GM23338 (cell line): ENCODE results near the gene KCNAB1. TPM values are rescaled to one million over a fixed set of nuclear protein-coding genes. Genes with fewer than 3 reads are reported as not detected.

Source experiments
- ATAC-seq: fragments of 200-7000 bp; cut with Tn5 transposase; 3 replicates; pipeline ENCODE4 v1.9.1; 2020
- DNase-seq: peaks from one replicate; pipeline ENCODE4 v3.0.0-alpha.2; 2015; ENCODE audit warnings: low spot score
- H2AFZ ChIP-seq: fragments of 200-600 bp; sonication (generic); 2 replicates; pipeline ENCODE4 v1.8.0; 2016; ENCODE audit warnings: antibody characterized with exemption, mild to moderate bottlenecking, moderate library complexity
- H3F3A ChIP-seq: fragments of 200-600 bp; sonication (generic); replicated peaks from 2 replicates; pipeline ENCODE4 v1.8.0; 2017; ENCODE audit warnings: antibody characterized with exemption, mixed run types, low read depth
- H3K27ac ChIP-seq: fragments of 200-600 bp; sonication (generic); 2 replicates; pipeline ENCODE4 v1.6.1; 2016; ENCODE audit warnings: low read depth
- H3K27me3 ChIP-seq: fragments of 200-600 bp; sonication (generic); 2 replicates; pipeline ENCODE4 v1.8.0; 2016; ENCODE audit warnings: mild to moderate bottlenecking, mixed run types, moderate library complexity; ENCODE audit not compliant: insufficient read depth
- H3K36me3 ChIP-seq: fragments of 200-600 bp; sonication (generic); 2 replicates; pipeline ENCODE4 v1.8.0; 2016; ENCODE audit warnings: mild to moderate bottlenecking; ENCODE audit not compliant: insufficient read depth
- H3K4me1 ChIP-seq: fragments of 200-600 bp; sonication (generic); 2 replicates; pipeline ENCODE4 v1.8.0; 2016; ENCODE audit warnings: mild to moderate bottlenecking, moderate library complexity; ENCODE audit not compliant: insufficient read depth
- H3K4me2 ChIP-seq: fragments of 200-600 bp; sonication (generic); 2 replicates; pipeline ENCODE4 v1.7.1; 2017; ENCODE audit warnings: mixed run types
- H3K4me3 ChIP-seq: fragments of 200-600 bp; sonication (generic); 2 replicates; pipeline ENCODE4 v1.6.1; 2016; ENCODE audit warnings: mixed run types
- H3K79me2 ChIP-seq: fragments of 200-600 bp; sonication (generic); replicated peaks from 2 replicates; pipeline ENCODE4 v1.8.0; 2017; ENCODE audit warnings: mild to moderate bottlenecking; ENCODE audit not compliant: insufficient read depth
- H3K9me2 ChIP-seq: fragments of 200-600 bp; sonication (generic); 2 replicates; pipeline ENCODE4 v1.8.0; 2017; ENCODE audit not compliant: insufficient read depth
- H4K20me1 ChIP-seq: fragments of 200-600 bp; sonication (generic); replicated peaks from 2 replicates; pipeline ENCODE4 v1.8.0; 2017; ENCODE audit warnings: mild to moderate bottlenecking; ENCODE audit not compliant: insufficient read depth
- H3K27ac Mint-ChIP-seq: 2 replicates; pipeline ENCODE4 v1.8.0; 2020; ENCODE audit warnings: inconsistent platforms, mild to moderate bottlenecking, moderate library complexity, mixed read lengths
- H3K27me3 Mint-ChIP-seq: 3 replicates; pipeline ENCODE4 v1.8.0; 2022; ENCODE audit warnings: low read depth, mild to moderate bottlenecking, moderate library complexity, mixed read lengths, inconsistent platforms; ENCODE audit not compliant: insufficient read depth, poor library complexity
- H3K36me3 Mint-ChIP-seq: 3 replicates; pipeline ENCODE4 v1.8.0; 2021; ENCODE audit warnings: low read depth, mild to moderate bottlenecking, inconsistent platforms, moderate library complexity, mixed read lengths
- H3K4me1 Mint-ChIP-seq: 3 replicates; pipeline ENCODE4 v1.8.0; 2020; ENCODE audit warnings: mild to moderate bottlenecking, inconsistent platforms, mixed read lengths
- H3K4me3 Mint-ChIP-seq: 3 replicates; pipeline ENCODE4 v1.8.0; 2021; ENCODE audit warnings: moderate library complexity, mild to moderate bottlenecking, inconsistent platforms, mixed read lengths
- H3K9me3 Mint-ChIP-seq: 3 replicates; pipeline ENCODE4 v1.8.0; 2020; ENCODE audit warnings: moderate library complexity, mild to moderate bottlenecking, inconsistent platforms, mixed read lengths
- CREB1 ChIP-seq: fragments of 250-450 bp; sonication (Bioruptor Pico); IDR thresholded peaks from 2 replicates; pipeline ENCODE4 v1.5.0; 2020; ENCODE audit warnings: low read depth, mild to moderate bottlenecking, moderate library complexity
- EZH2 ChIP-seq: fragments of 200-600 bp; sonication (generic); IDR thresholded peaks from one replicate; pipeline ENCODE4 v1.8.0; 2017; ENCODE audit warnings: antibody characterized with exemption, mild to moderate bottlenecking, low read depth; ENCODE audit not compliant: unreplicated experiment
- JUNB ChIP-seq: IDR thresholded peaks from one replicate; pipeline ENCODE4 v1.6.1; 2016; ENCODE audit warnings: antibody characterized with exemption; ENCODE audit not compliant: unreplicated experiment
- NANOG ChIP-seq: IDR thresholded peaks from 2 replicates; pipeline ENCODE4 v1.6.1; 2016; ENCODE audit warnings: antibody characterized with exemption, borderline replicate concordance
- POLR2AphosphoS5 ChIP-seq: IDR thresholded peaks from 2 replicates; pipeline ENCODE4 v1.6.1; 2016; ENCODE audit warnings: antibody characterized with exemption, low read depth
- STAT1 ChIP-seq: IDR thresholded peaks from one replicate; pipeline ENCODE4 v1.6.1; 2016; ENCODE audit warnings: antibody characterized with exemption; ENCODE audit not compliant: unreplicated experiment
- ZNF331 ChIP-seq: fragments of 250-450 bp; sonication (Bioruptor Pico); IDR thresholded peaks from 2 replicates; pipeline ENCODE4 v1.5.0; 2020; ENCODE audit warnings: low read depth, mild to moderate bottlenecking, moderate library complexity
- polyA plus RNA-seq: library from polyadenylated mRNA; unstranded; fragments of >200 nt; fragmentation: Nextera tagmentation; extraction: Ambion mirVana; gene quantifications from 2 replicates; pipeline ENCODE4 v1.2.1, GENCODE V29; 2016
- total RNA-seq: library from RNA; depleted of rRNA; stranded (reverse); fragments of >200 nt; shearing (Covaris generic); gene quantifications from 2 replicates; pipeline ENCODE4 v1.2.3, GENCODE V29; 2014
- TF ChIP-seq, protein P1 (sequence below): fragments of 250-450 bp; sonication (Bioruptor Pico); IDR thresholded peaks from 2 replicates; pipeline ENCODE4 v1.5.0; 2020; ENCODE audit warnings: mild to moderate bottlenecking, moderate library complexity
- TF ChIP-seq, protein P2 (sequence below), 2 experiments: fragments of 200-600 bp in 1 of 2; sonication (generic) in 1 of 2; conservative IDR thresholded peaks; 2 replicates each; pipeline versions ENCODE4 v1.5.1 to v1.6.1; 2016 to 2017; ENCODE audit warnings: antibody characterized with exemption in 2 of 2, low read depth in 2 of 2, mild to moderate bottlenecking in 2 of 2, moderate library complexity in 1 of 2
- TF ChIP-seq, protein P3 (sequence below): IDR thresholded peaks from 2 replicates; pipeline ENCODE4 v1.6.1; 2016; ENCODE audit warnings: antibody characterized with exemption

Gene KCNAB1
- total and polyA plus RNA-seq, 2 experiments from 2014 or later = 0.69 to 2.6 TPM

DNA sequence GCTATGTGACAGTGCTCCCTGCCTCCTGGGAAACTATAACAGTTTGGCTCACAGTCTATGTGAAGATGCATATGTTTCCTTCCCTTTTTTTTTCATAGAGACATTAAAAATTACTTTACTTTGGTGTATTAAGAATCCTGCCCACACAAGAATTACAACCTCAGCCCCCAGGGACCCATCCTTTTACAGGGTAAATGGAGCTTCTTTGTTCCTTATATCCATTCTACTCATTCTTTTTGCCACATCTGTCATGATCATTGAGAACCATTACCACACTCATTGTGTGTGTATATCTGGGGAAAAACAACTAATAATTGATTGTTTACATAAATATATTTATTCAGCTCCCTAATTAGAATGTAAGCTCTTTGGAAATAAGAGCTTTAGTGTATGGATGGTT, 277.2 kb downstream of the KCNAB1 start:
- Mint-ChIP-seq H3K4me1 (peaks cover 5% of the 10 kb centered on the region; the same call in 1 of the 3 replicates), H3K27me3 (no peaks in the 10 kb centered on the region), H3K27ac (no peak overlapping the region), H3K9me3 (no peaks in the 10 kb centered on the region), H3K4me3 (no peak overlapping the region), H3K36me3 (no peaks in the 10 kb centered on the region)
- Histone ChIP-seq H2AFZ (no peak overlapping the region), H3K27ac (no peak overlapping the region), H3K36me3 (no peaks in the 10 kb centered on the region), H3K9me2 (peaks cover 5% of the 10 kb centered on the region; the same call in 1 of the 2 replicates), H3F3A (no peaks in the 10 kb centered on the region), H3K4me1 (no peaks in the 10 kb centered on the region; the same call in 1 of the 2 replicates), H3K27me3 (no peaks in the 10 kb centered on the region), H3K79me2 (no peaks in the 10 kb centered on the region), H3K4me3 (no peak overlapping the region), H4K20me1 (no peaks in the 10 kb centered on the region), H3K4me2 (no peak overlapping the region)
- ATAC-seq (no peak), DNase-seq (no peak)
- TF ChIP-seq CREB1 = no peak
- no peak for TF ChIP-seq JUNB
- TF ChIP-seq EZH2 = no peak
- TF ChIP-seq NANOG = no peak

DNA sequence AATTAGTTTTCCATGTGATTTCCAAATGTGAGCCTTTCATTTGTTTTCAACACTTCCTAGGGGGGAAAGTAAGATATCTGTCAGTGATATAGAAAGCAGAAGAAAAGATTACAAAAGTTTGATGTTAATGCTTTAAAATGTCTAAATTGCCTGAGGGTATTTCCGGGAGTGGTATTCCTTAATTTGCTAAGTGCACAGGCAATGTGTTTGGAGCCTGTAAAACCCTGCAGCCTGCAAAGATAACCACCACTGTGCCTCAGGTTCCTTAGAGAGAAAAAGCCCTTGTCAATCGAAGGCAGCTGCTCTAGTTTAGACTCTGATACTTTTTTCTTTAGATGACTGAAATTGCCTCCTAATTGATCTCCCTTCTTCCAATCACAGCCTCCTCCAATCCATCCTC, 279.7 kb downstream of the KCNAB1 start:
- Histone ChIP-seq H3K4me2 (no peak overlapping the region), H3K4me3 (no peak overlapping the region), H3K9me2 (no peaks in the 10 kb centered on the region), H2AFZ (no peak overlapping the region), H3F3A (no peaks in the 10 kb centered on the region), H3K27me3 (no peaks in the 10 kb centered on the region), H3K79me2 (no peaks in the 10 kb centered on the region), H3K4me1 (no peaks in the 10 kb centered on the region; the same call in 1 of the 2 replicates), H3K36me3 (no peaks in the 10 kb centered on the region), H4K20me1 (no peaks in the 10 kb centered on the region), H3K27ac (no peak overlapping the region)
- H3K27me3 Mint-ChIP-seq = no peaks in the 10 kb centered on the region
- H3K27ac Mint-ChIP-seq = no peak overlapping the region
- no peaks in the 10 kb centered on the region for H3K36me3 Mint-ChIP-seq
- DNase-seq = no peak
- H3K4me3 Mint-ChIP-seq = no peak overlapping the region
- peaks cover 5% of the 10 kb centered on the region; the same call in 1 of the 3 replicates for H3K4me1 Mint-ChIP-seq
- no peak for ATAC-seq
- no peaks in the 10 kb centered on the region for H3K9me3 Mint-ChIP-seq
- TF ChIP-seq ZNF331 (CRISPR knock-in tag) = no peak
- TF ChIP-seq, protein P1, sequence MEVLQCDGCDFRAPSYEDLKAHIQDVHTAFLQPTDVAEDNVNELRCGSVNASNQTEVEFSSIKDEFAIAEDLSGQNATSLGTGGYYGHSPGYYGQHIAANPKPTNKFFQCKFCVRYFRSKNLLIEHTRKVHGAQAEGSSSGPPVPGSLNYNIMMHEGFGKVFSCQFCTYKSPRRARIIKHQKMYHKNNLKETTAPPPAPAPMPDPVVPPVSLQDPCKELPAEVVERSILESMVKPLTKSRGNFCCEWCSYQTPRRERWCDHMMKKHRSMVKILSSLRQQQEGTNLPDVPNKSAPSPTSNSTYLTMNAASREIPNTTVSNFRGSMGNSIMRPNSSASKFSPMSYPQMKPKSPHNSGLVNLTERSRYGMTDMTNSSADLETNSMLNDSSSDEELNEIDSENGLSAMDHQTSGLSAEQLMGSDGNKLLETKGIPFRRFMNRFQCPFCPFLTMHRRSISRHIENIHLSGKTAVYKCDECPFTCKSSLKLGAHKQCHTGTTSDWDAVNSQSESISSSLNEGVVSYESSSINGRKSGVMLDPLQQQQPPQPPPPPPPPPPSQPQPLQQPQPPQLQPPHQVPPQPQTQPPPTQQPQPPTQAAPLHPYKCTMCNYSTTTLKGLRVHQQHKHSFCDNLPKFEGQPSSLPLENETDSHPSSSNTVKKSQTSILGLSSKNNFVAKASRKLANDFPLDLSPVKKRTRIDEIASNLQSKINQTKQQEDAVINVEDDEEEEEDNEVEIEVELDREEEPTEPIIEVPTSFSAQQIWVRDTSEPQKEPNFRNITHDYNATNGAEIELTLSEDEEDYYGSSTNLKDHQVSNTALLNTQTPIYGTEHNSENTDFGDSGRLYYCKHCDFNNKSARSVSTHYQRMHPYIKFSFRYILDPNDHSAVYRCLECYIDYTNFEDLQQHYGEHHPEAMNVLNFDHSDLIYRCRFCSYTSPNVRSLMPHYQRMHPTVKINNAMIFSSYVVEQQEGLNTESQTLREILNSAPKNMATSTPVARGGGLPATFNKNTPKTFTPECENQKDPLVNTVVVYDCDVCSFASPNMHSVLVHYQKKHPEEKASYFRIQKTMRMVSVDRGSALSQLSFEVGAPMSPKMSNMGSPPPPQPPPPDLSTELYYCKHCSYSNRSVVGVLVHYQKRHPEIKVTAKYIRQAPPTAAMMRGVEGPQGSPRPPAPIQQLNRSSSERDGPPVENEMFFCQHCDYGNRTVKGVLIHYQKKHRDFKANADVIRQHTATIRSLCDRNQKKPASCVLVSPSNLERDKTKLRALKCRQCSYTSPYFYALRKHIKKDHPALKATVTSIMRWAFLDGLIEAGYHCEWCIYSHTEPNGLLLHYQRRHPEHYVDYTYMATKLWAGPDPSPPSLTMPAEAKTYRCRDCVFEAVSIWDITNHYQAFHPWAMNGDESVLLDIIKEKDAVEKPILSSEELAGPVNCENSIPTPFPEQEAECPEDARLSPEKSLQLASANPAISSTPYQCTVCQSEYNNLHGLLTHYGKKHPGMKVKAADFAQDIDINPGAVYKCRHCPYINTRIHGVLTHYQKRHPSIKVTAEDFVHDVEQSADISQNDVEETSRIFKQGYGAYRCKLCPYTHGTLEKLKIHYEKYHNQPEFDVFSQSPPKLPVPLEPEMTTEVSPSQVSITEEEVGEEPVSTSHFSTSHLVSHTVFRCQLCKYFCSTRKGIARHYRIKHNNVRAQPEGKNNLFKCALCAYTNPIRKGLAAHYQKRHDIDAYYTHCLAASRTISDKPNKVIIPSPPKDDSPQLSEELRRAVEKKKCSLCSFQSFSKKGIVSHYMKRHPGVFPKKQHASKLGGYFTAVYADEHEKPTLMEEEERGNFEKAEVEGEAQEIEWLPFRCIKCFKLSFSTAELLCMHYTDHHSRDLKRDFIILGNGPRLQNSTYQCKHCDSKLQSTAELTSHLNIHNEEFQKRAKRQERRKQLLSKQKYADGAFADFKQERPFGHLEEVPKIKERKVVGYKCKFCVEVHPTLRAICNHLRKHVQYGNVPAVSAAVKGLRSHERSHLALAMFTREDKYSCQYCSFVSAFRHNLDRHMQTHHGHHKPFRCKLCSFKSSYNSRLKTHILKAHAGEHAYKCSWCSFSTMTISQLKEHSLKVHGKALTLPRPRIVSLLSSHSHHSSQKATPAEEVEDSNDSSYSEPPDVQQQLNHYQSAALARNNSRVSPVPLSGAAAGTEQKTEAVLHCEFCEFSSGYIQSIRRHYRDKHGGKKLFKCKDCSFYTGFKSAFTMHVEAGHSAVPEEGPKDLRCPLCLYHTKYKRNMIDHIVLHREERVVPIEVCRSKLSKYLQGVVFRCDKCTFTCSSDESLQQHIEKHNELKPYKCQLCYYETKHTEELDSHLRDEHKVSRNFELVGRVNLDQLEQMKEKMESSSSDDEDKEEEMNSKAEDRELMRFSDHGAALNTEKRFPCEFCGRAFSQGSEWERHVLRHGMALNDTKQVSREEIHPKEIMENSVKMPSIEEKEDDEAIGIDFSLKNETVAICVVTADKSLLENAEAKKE = no peak
- no peak for TF ChIP-seq STAT1
- no peak for TF ChIP-seq JUNB
- TF ChIP-seq, protein P2, sequence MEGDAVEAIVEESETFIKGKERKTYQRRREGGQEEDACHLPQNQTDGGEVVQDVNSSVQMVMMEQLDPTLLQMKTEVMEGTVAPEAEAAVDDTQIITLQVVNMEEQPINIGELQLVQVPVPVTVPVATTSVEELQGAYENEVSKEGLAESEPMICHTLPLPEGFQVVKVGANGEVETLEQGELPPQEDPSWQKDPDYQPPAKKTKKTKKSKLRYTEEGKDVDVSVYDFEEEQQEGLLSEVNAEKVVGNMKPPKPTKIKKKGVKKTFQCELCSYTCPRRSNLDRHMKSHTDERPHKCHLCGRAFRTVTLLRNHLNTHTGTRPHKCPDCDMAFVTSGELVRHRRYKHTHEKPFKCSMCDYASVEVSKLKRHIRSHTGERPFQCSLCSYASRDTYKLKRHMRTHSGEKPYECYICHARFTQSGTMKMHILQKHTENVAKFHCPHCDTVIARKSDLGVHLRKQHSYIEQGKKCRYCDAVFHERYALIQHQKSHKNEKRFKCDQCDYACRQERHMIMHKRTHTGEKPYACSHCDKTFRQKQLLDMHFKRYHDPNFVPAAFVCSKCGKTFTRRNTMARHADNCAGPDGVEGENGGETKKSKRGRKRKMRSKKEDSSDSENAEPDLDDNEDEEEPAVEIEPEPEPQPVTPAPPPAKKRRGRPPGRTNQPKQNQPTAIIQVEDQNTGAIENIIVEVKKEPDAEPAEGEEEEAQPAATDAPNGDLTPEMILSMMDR (conservative IDR thresholded peaks at IDR 0.05; ENCODE audit: low read depth in 2 of 2) = no peak
- TF ChIP-seq POLR2AphosphoS5 = no peak
- TF ChIP-seq EZH2 = no peak
- TF ChIP-seq, protein P3, sequence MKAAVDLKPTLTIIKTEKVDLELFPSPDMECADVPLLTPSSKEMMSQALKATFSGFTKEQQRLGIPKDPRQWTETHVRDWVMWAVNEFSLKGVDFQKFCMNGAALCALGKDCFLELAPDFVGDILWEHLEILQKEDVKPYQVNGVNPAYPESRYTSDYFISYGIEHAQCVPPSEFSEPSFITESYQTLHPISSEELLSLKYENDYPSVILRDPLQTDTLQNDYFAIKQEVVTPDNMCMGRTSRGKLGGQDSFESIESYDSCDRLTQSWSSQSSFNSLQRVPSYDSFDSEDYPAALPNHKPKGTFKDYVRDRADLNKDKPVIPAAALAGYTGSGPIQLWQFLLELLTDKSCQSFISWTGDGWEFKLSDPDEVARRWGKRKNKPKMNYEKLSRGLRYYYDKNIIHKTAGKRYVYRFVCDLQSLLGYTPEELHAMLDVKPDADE = no peak
- TF ChIP-seq CREB1 = no peak
- no peak for TF ChIP-seq NANOG
